ENCODE results near the gene SCP2.

DNA sequence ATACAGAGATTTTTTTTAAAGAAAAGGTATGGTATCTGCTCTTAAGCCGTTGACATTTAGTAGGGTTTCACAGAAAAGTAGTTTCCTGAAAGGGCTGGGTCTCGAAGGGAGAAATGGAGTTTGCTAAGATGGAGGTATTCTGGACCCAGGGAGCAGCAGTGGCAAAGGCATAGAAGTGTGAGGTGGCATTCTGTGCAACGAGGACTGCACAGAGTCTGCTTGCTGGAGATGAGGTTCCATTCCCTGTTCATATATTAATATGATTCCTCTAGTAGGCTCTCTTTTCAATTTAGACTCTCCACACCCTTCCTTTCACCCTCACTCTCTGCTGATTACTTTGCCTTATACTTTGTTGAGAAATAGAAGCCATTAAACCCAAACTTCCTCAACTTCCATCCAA is 96.5 kb downstream of the SCP2 start:
- TF ChIP-seq, protein P1, sequence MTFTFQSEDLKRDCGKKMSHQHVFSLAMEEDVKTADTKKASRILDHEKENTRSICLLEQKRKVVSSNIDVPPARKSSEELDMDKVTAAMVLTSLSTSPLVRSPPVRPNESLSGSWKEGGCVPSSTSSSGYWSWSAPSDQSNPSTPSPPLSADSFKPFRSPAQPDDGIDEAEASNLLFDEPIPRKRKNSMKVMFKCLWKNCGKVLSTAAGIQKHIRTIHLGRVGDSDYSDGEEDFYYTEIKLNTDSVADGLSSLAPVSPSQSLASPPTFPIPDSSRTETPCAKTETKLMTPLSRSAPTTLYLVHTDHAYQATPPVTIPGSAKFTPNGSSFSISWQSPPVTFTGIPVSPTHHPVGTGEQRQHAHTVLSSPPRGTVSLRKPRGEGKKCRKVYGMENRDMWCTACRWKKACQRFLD (tag by site-specific recombination; IDR thresholded peaks at IDR 0.05), result no peak
- TF ChIP-seq ZBTB8A (tag by site-specific recombination; IDR thresholded peaks at IDR 0.05), result no peak
- TF ChIP-seq ZNF785 (tag by site-specific recombination; IDR thresholded peaks at IDR 0.05), result no peak
- TF ChIP-seq ZNF23 (tag by site-specific recombination; IDR thresholded peaks at IDR 0.05; ENCODE audit: borderline replicate concordance), result no peak
- no peak for TF ChIP-seq ZNF157 (tag by site-specific recombination; IDR thresholded peaks at IDR 0.05)
- no peak for TF ChIP-seq ZNF174 (tag by site-specific recombination; IDR thresholded peaks at IDR 0.05)
